ENCODE results near the gene RCAN2. TPM values are rescaled to one million over a fixed set of nuclear protein-coding genes. Genes with fewer than 3 reads are reported as not detected.

Gene RCAN2
- total RNA-seq, 4 donors from 2014 or later: 46.9 to 289 (median 171) TPM

DNA sequence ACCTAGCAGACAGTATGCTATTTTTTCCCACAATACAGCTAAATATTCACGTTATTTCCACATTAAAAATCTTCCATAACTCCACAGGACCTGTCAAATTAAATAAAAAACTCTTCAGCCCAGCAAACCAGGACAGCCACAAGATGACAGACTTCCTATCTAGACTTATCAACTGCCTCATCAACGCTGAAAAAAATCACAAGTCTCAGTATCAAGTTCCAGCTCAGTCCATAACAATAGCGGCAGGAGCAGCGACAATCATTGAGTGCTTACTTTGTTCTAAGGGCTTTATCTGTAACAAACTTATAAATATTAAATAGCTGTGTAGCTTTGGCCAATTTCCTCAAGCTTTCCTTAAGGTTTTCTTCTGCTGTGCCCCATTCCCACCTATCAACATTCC lies 24.7 kb downstream of the RCAN2 start:
- 75 to 84% methylated on average over 4 of the region's 4 CpGs for WGBS, 2 donors (ENCODE audit: low coverage in 1 of 2)
- Histone ChIP-seq H3K9me3 (no peaks in the 10 kb centered on the region), H3K36me3 (no peaks in the 10 kb centered on the region), H3K4me1 (peaks cover 3 to 47% (median 9%) of the 10 kb centered on the region in 3 donors), H3K27ac (no peak overlapping the region), H3K27me3 (no peaks in the 10 kb centered on the region), H3K4me3 (no peak overlapping the region)
- TF ChIP-seq, protein P1, sequence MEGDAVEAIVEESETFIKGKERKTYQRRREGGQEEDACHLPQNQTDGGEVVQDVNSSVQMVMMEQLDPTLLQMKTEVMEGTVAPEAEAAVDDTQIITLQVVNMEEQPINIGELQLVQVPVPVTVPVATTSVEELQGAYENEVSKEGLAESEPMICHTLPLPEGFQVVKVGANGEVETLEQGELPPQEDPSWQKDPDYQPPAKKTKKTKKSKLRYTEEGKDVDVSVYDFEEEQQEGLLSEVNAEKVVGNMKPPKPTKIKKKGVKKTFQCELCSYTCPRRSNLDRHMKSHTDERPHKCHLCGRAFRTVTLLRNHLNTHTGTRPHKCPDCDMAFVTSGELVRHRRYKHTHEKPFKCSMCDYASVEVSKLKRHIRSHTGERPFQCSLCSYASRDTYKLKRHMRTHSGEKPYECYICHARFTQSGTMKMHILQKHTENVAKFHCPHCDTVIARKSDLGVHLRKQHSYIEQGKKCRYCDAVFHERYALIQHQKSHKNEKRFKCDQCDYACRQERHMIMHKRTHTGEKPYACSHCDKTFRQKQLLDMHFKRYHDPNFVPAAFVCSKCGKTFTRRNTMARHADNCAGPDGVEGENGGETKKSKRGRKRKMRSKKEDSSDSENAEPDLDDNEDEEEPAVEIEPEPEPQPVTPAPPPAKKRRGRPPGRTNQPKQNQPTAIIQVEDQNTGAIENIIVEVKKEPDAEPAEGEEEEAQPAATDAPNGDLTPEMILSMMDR (IDR thresholded peaks at IDR 0.05): no peak
- TF ChIP-seq POLR2A (IDR thresholded peaks at IDR 0.05): no peak
- TF ChIP-seq POLR2AphosphoS5 (IDR thresholded peaks at IDR 0.05): no peak
- TF ChIP-seq EP300 (IDR thresholded peaks at IDR 0.05): no peak
- ATAC-seq: no peak

DNA sequence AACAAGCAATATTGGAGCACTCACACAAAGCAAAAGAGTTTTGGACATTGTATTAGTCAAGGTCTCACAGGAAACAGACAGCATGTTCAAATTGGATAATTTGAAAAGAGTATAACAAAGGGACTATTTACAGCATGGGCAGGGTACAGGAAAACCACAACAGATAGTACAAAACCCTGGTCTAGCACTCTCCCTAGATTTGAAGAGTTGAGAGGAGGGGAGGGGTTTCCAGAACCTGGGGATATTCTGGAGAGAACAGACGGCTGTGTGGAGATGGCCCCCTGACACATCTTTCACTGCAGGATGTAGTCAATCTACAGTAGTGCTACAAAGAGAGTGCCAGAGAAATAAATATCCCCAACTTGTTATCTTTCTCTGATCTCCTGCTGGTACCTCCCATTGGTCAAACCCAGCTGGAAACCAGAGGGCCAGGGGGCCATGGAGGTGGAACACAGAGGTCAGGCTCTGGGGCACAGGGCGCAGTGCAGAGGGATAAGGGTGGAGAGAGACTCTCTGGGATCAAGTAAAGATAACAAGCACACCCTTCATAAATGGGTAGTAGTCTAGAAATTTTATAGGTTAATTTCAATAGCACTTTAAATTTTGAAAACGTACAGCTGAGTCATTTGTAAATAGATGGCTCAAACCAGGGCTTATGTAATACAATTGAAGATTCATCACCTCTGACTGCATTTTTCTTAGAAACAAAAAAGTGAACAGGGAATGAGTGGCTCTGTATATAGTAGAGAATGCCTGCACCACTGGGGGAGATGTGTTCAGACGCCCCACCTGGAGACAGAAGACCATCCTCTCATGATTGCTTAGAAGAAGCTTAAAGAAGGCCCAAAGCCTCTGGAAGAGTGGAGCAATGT lies 25.7 kb downstream of the RCAN2 start:
- no peak for ATAC-seq
- Histone ChIP-seq H3K27ac (peak overlapping the region in 2 of 4 donors; percentile 19 to 48), H3K27me3 (no peaks in the 10 kb centered on the region), H3K4me3 (no peak overlapping the region), H3K36me3 (no peaks in the 10 kb centered on the region), H3K4me1 (peaks cover 3 to 49% (median 9%) of the 10 kb centered on the region in 3 donors), H3K9me3 (no peaks in the 10 kb centered on the region)
- TF ChIP-seq, protein P1 (IDR thresholded peaks at IDR 0.05): no peak
- TF ChIP-seq POLR2A (IDR thresholded peaks at IDR 0.05): no peak
- no peak for TF ChIP-seq POLR2AphosphoS5 (IDR thresholded peaks at IDR 0.05)
- no peak for TF ChIP-seq EP300 (IDR thresholded peaks at IDR 0.05)
- WGBS, 2 donors (ENCODE audit: low coverage in 1 of 2): 38 to 39% methylated on average over 3 to 4 of the region's 4 CpGs

DNA sequence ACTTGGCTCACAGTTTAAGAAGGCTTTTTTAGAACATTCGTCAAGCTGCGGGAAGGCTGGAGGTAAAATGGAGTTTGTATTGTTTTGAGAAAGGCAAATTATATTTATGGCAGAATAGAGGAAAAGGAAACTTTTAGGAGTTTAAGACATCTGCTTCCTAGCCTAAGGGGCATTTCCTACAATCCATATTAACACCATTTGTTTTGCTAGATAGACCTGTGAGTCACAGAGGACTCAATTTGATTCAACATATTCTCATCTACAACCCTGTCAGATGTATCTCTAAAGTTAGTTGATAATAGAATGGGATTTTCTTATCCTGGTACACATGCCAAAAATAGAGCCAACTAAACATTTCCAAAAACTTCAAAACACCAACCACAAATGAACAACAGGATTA lies 35.0 kb downstream of the RCAN2 start:
- Histone ChIP-seq H3K27ac (peak overlapping the region in 1 of 4 donors; percentile 36), H3K36me3 (peaks cover 0 to 7% of the 10 kb centered on the region in 2 donors), H3K4me1 (peaks cover 4 to 58% (median 16%) of the 10 kb centered on the region in 3 donors), H3K9me3 (no peaks in the 10 kb centered on the region), H3K27me3 (no peaks in the 10 kb centered on the region), H3K4me3 (no peak overlapping the region)
- ATAC-seq: no peak
- no peak for TF ChIP-seq POLR2AphosphoS5 (IDR thresholded peaks at IDR 0.05)
- no peak for TF ChIP-seq EP300 (IDR thresholded peaks at IDR 0.05)
- TF ChIP-seq POLR2A (IDR thresholded peaks at IDR 0.05): no peak
- TF ChIP-seq, protein P1 (IDR thresholded peaks at IDR 0.05): no peak
- WGBS, 2 donors (ENCODE audit: low coverage in 1 of 2): 43 to 92% methylated on average over 2 of the region's 2 CpGs

DNA sequence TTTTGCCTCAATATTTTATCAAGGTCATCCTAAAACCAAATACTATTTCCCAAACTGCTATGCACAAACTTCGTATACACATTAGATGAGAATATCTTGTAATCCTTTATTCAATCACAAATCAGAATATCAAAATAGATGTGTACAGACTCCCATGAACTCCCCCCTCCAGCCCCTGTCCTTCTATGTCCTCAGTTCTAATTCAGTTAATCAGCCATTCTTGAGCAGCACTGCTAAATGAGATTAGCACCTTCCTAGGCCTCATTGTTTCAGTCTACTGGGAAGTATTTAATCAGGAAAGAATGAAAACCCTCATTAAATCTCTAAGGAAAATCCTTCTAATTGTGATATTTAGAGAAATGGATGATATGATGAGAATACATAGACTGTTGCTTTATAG lies 36.6 kb downstream of the RCAN2 start:
- Histone ChIP-seq H3K27me3 (no peaks in the 10 kb centered on the region), H3K4me1 (peaks cover 4 to 55% (median 16%) of the 10 kb centered on the region in 3 donors), H3K9me3 (peaks cover 0 to 9% (median 0%) of the 10 kb centered on the region in 3 donors), H3K4me3 (no peak overlapping the region), H3K36me3 (peaks cover 0 to 14% of the 10 kb centered on the region in 2 donors), H3K27ac (peak overlapping the region in 1 of 4 donors; percentile 36)
- TF ChIP-seq, protein P1 (IDR thresholded peaks at IDR 0.05): no peak
- TF ChIP-seq POLR2AphosphoS5 (IDR thresholded peaks at IDR 0.05) (no peak), EP300 (IDR thresholded peaks at IDR 0.05) (no peak), POLR2A (IDR thresholded peaks at IDR 0.05) (no peak)
- 71 to 77% methylated on average over 1 of the region's 1 CpG for WGBS, 2 donors (ENCODE audit: low coverage in 1 of 2)
- no peak for ATAC-seq

Measured in gastroesophageal sphincter (tissue), 4 donors.